T47D (cell line): ENCODE data around the gene PRKAG3.

Source experiments
- DNase-seq, 2 experiments: peaks; one replicate each; pipeline versions ENCODE4 v3.0.0 to v3.0.0-alpha.2; 2011 to 2012; ENCODE audit warnings: low read depth in 1 of 2, low spot score in 1 of 2
- JUND ChIP-seq: IDR thresholded peaks from 2 replicates; pipeline ENCODE4 v1.6.1; 2012; ENCODE audit warnings: low read depth
- in situ Hi-C: cut with HindIII; loops from 2 replicates; pipeline ENCODE4 v1.10.0; 2016; ENCODE audit warnings: low sequenced_read_pairs, low pct_unique_long_range_greater_than_20kb

The PRKAG3 gene

DNA sequence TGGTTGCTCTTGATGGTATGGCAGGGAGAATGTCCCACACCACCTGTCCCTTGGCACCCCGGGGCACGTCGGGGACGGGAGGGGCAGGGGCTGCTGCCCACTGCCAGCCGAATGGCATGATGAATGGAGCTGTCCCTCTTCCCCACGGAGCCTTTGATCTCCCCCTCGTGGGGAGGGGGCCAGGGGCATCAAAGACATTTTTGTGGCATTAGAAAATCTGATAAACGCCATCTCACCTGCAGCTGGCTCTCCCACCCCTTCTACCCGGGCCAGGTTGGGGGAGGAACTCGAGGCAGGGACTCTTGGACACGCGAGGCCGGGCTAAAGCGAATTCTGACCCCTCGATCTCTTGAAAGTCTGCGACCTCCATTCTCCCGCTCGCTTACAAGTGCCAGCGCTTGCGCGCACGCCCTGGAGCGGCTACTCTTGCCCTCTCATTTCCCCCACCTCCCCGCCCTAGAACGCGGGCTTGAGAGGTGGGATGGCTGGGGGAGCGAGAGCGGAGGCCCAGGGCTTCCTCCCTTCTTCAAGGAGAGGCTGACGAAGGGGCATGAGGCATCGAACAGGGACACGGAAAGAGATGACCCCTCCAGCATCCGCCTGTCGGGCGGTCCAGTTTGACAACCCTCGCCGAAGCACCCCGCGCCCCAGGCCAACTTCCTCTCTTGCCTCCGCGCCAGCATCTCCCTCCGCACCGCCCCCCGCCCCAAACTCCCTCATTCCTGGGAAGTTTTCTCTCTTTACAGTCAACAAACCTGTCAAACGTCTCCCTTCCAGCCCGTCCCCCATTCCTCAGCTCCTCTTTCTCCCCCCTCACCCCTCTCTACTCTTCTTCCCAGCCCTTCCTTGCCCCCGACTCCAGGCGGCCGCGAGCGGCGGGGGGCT lies 27.3 kb upstream of the PRKAG3 start:
- no peak for TF ChIP-seq JUND
- in situ Hi-C loops = no loop called here
- DNase-seq = no peak

DNA sequence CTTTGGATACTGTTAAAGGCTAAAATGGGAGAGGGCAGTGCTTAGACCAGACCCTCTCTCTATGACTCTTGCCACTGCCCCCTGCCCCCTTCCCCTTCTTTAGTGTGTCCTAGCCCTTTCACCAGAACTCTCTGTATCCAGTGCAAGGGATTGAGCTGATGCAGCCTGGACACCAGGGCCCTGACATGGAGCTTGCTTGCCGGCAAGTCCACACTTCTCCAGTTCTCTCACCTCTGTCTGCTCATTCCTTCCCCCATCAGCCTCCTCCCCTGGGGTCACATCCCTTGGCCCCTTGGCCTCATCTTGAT lies 26.5 kb upstream of the PRKAG3 start:
- in situ Hi-C loops = no loop called here
- DNase-seq = no peak

DNA sequence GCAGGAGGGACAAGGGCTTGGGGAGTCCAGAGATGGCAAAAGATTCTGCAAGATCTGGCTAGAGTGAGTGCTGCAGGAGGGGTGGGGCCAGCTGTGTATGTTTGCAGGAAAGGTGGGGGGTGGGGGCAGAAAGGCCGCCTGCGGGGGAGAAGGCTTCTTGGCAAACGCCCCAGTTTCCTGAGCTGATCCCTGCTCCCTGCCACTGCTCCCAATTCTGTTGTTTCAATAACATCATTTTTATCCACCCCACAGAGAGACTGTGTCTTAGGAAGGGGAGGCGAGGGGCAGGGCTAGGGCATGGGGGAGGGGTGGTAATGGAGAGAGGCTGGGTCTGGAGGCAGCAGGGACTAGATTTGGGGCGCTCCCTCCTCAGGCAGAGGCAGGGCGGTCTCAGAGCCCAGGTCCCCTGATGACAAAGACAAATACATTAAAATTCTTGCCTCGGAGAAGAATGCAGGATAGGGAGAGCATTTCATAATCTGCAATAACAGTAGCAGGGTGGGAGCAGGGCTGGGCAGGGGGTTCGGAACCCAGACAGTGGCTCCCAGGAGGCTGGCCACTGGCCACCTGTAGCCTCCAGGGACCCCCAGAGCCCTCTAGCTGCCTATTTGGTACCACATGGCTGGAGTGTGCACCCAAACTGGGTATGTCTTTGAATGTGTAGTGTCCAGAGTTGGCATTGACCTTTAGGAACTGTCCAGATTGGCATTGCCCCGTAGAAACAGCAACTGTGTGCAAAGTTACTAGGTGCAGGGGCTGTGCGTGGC lies 26.0 kb upstream of the PRKAG3 start:
- in situ Hi-C loops = no loop called here
- no peak for TF ChIP-seq JUND
- no peak for DNase-seq

More for the DNA sequence above, 26.5 kb upstream of the PRKAG3 start:
- no peak for TF ChIP-seq JUND

DNA sequence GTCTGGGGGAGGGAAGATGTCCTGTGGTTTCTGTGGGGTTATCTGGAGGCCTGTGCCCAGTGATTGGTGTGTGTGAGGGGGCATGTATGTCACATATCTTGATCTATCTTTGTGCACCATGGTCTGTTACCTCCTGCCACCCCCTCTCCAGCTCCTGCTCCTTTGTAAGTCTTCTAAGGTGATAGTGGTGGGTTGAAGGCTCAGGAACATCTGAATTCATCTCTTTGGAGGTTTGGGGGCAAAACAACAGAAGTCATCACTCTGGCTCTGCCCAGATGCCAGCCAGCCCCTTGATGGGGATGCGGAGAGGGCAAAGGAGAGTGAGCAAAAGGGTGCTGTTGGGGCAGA lies 25.3 kb upstream of the PRKAG3 start:
- in situ Hi-C loops = no loop called here
- no peak for TF ChIP-seq JUND
- no peak for DNase-seq

DNA sequence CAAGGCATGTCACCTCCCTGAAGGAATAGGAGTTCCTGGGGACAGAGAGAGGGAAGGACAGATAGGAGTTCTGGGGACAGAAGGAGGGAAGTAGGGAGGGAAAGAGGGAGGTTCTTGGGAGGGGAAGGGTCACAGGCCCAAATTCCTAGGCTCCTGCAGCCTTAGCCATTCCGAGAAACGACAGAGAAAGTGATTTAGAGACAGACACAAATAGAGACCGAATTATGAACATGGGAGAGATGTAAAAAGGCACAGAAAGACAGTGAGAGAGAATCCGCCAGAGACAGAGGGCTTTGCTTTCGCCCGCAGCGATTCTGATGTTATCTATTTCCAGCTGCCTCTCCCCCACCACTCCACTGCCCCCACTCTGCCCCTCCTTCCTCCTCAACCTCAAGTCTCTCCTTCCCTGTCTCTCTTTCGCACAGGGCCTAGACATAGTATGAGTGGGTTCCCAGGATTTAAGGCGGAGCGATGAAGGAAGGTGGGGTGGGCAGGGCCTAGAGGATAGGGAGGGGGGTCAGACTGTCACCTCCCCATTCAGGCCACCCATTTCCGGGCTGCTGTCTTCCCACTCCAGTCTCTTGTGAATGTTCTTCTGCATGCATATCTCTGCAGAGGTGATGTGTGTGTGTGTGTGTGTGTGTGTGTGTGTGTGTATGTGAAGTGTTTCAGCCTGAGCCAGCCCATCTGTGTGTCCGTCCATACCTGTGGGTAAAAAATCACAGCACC lies 24.7 kb upstream of the PRKAG3 start:
- no peak for TF ChIP-seq JUND
- in situ Hi-C loops = no loop called here
- no peak for DNase-seq

DNA sequence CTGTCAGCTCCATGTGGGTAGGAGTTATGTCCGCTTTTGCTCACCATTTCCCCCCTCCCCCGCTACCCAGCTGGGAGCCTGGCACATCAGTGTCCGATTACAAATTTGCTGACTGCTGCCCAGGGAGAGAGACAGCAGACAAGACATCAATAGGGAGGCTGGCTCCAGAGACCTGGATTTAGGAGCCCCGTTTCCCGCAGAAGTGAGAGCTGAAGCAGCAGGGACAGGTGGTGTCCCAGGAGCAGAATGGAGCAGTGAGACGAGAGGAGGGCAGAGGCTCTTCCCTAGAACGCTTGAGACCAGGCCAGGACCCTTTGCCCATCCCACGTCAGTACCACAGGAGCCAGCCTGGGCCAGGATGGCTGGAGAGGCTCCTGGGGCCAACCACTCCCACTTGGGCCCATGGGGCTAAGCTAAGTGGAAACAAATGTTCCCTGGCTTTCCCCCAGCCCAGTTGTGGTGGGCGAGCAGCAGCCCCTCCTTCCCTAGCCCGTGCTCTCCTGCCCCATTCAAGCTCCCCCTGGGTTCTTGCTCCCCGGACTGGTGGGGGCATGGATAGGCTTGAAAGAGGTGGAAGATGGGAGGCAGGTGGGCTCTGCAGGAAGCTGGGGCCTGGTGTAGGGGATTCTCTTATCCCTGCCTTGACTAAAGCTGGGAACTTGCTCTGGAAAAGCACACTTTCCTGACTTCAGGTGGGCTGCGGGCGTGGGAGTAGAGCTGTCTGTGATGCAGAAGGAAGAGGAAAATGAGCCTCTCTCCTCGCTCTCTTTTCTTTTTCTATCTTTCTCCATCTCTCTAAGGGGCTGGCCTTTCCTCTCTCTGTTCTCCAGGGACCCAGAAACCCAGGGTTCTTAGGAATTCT lies 23.9 kb upstream of the PRKAG3 start:
- DNase-seq = no peak
- in situ Hi-C loops = no loop called here
- TF ChIP-seq JUND = no peak

DNA sequence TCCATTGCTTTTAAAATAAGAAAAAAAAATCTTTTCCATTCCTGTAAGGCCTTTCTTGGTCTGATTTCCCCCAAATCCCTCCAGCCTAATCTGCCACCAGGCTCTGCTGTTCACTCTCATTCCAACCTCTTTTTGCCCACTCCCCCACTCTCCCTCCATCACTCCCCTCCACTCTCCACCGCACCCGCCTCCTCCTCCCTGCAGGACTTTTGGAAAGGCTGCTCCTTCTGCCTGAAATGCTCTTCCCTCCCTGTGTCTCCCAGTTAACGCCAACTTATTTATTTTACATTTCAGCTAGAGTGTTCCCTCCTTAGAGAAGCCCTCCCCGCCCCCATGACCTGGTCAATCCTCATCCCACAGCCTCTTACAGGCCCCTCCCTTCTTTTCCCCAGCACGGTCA lies 23.3 kb upstream of the PRKAG3 start:
- no peak for TF ChIP-seq JUND
- no peak for DNase-seq
- in situ Hi-C loops = no loop called here

DNA sequence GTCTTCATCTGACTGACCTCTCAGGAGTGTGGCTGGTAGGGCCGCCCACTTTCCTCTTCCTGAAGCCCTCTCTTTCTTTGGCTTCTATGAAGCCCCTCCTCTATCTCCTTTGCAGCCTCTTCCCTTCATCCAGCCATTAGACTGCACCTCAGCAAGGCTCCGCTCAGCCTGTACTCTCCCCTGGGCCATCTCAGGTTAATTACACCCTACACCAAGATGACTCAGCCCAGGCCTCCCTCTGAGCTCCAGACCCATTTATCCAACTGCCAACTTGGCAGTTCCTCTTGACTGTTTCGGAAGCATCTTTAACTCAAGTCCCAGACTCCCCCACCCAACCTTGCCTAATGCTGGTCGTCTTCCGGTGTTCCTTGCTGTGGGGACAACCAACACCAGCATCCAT lies 22.2 kb upstream of the PRKAG3 start:
- no peak for DNase-seq

DNA sequence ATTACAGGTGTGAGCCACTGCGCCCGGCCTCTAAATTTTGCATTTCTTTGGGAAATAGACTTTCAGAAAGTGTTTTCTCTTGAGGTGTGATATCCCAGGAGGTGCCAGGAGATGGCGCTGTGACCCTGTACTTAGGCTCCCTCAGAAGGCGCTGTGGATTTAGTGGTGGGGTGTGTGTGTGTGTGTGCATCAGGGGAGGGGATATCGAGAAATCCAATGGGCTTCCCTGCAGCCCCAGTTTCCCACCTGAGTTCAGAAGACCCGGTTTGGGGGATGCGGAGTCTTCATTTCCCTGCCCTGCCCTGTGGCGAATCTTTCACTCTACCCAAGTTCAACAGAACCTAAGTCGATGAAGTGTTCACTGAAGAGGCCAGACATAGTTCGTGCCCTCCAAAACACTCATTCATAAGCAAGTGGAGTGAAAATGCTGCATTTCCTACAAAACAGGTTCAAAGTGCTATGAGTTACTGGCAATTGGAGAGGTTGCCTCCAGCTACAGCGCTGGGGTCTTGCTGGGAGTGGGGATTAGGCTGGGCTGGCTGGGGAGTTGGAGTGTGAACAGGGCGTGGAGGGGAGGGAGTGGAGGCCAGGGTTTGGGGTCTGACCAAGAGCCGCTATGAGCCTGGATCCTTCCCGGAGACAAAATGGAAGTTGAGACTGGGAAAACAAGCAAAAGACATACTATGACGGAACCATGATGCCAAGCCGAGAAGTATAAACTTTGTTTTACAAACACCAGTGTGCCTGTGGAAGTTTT lies 21.5 kb upstream of the PRKAG3 start:
- in situ Hi-C loops = no loop called here
- TF ChIP-seq JUND = no peak
- DNase-seq = peak in 1 of 2 experiments; percentile 59

More for the DNA sequence above, 22.2 kb upstream of the PRKAG3 start:
- in situ Hi-C loops = no loop called here
- no peak for TF ChIP-seq JUND

DNA sequence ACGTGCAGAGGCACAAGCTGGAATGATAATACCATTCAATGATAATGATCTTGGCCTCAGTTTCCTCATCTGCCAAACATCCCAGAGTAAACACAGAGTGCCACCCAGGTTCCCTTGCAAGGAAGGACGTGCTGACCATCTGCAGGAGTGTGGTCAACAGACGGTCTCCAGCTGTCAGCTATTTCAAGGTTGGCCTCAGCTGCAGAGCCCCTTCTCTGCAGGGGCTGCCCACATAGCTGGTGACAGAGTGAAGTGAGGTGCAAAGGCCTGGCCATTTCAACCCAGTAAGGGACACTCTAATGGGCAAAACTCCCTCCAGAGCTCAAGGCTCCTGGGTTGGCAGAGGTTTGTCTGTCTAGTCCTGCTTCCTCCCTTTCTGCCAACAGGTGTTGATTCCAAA lies 19.7 kb upstream of the PRKAG3 start:
- no peak for DNase-seq
- in situ Hi-C loops = no loop called here

DNA sequence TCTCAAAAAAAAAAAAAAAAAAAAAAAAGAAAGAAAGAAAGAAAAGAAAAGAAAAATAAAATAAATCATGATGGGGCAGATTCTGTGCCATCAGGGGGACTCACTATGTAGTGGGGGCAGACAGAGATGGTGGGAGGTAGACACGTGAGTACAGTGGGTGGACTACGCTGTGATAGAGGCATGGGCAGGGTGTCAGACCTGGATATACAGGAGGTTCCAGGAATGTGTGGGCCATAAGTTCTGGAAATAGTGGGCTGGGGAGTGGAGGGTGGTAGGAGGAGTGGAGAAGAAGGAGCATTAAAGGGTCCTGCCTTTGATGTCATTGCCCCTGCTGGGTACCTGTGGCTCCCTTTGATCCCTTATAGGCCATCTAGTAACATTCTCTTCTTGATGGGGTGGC lies 19.2 kb upstream of the PRKAG3 start:
- in situ Hi-C loops = no loop called here
- no peak for TF ChIP-seq JUND
- DNase-seq = no peak

More for the DNA sequence above, 19.7 kb upstream of the PRKAG3 start:
- TF ChIP-seq JUND = no peak
